Vagina (tissue), 2 donors: ENCODE measurements around the gene ADAM33. TPM values are rescaled to one million over a fixed set of nuclear protein-coding genes. Genes with fewer than 3 reads are reported as not detected.
A peak's percentile ranks its signal among the peaks of the same experiment; 100 is the strongest.

Source experiments
- DNase-seq, 2 donors: peaks; one replicate each; pipeline ENCODE4 v3.0.0-alpha.2; 2017; ENCODE audit errors: extremely low spot score in 2 of 2
- H3K27ac ChIP-seq: fragments of 200-600 bp; sonication (generic); one replicate; pipeline ENCODE4 v1.5.1; 2019
- H3K27me3 ChIP-seq: fragments of 200-600 bp; sonication (generic); one replicate; pipeline ENCODE4 v1.5.1; 2019
- H3K36me3 ChIP-seq, 2 donors: fragments of 200-600 bp; sonication (generic); one replicate each; pipeline ENCODE4 v1.5.1; 2017 to 2019
- H3K4me1 ChIP-seq: fragments of 200-600 bp; sonication (generic); one replicate; pipeline ENCODE4 v1.5.1; 2019
- H3K4me3 ChIP-seq, 2 donors: fragments of 200-600 bp; sonication (generic); 1 replicate in 1 of 2; 2 replicates in 1 of 2; pipeline ENCODE4 v1.5.1; 2016 to 2019
- H3K9me3 ChIP-seq: fragments of 200-600 bp; sonication (generic); one replicate; pipeline ENCODE4 v1.5.1; 2019
- CTCF ChIP-seq, 3 experiments: fragments of 450-650 bp in 2 of 3; fragments of 200-600 bp in 1 of 3; sonication (generic) in 1 of 3; IDR thresholded peaks; one replicate each; pipeline ENCODE4 v1.5.1; 2017 to 2019; ENCODE audit warnings: antibody characterized with exemption in 3 of 3, mild to moderate bottlenecking in 2 of 3, moderate library complexity in 2 of 3
- POLR2A ChIP-seq, 2 donors: fragments of 450-650 bp; IDR thresholded peaks; one replicate each; pipeline ENCODE4 v1.6.1; 2017; ENCODE audit warnings: antibody characterized with exemption in 2 of 2, mild to moderate bottlenecking in 2 of 2, moderate library complexity in 2 of 2
- POLR2AphosphoS5 ChIP-seq, 2 donors: sonication (generic); formaldehyde crosslinking; IDR thresholded peaks; one replicate each; pipeline ENCODE4 v1.9.0; 2017; ENCODE audit warnings: antibody characterized with exemption in 2 of 2, mild to moderate bottlenecking in 2 of 2, low read depth in 1 of 2; ENCODE audit not compliant: insufficient read depth in 1 of 2
- intact Hi-C: fragments of 100-400 bp; cut with DNase I; formaldehyde crosslinking; loops from one replicate; pipeline ENCODE4 v1.15.1; 2023
- total RNA-seq: library from RNA; depleted of rRNA; stranded (reverse); fragments of >200 nt; gene quantifications from one replicate; pipeline ENCODE4 v1.2.3, GENCODE V29; 2016

The ADAM33 gene
- total RNA-seq, 1 donor from 2014 or later = 119 TPM

- Histone ChIP-seq H3K4me1 (no peaks in the 10 kb centered on the region), H3K36me3 (no peaks in the 10 kb centered on the region), H3K27ac (no peak overlapping the region), H3K4me3 (no peak overlapping the region), H3K9me3 (no peaks in the 10 kb centered on the region), H3K27me3 (no peaks in the 10 kb centered on the region)
- TF ChIP-seq POLR2AphosphoS5 (IDR thresholded peaks at IDR 0.05; ENCODE audit: insufficient read depth in 1 of 2, low read depth in 1 of 2) (no peak), CTCF (IDR thresholded peaks at IDR 0.05) (no peak), POLR2A (IDR thresholded peaks at IDR 0.05) (no peak)
- no peak for DNase-seq
- intact Hi-C loops = no loop called here
Observed at GRCh38 chr20:3704087-3704486, 22.3 kb upstream of the ADAM33 start.

- intact Hi-C loops = no loop called here
- H3K4me1 ChIP-seq = no peaks in the 10 kb centered on the region
Observed at GRCh38 chr20:3702611-3703391, 21.0 kb upstream of the ADAM33 start.

GRCh38 chr20:3701061-3701998 is 19.5 kb upstream of the ADAM33 start:
- no peak overlapping the region for H3K4me3 ChIP-seq

More at GRCh38 chr20:3702611-3703391, 21.0 kb upstream of the ADAM33 start:
- H3K27me3 ChIP-seq = no peaks in the 10 kb centered on the region
- TF ChIP-seq CTCF (IDR thresholded peaks at IDR 0.05) (no peak), POLR2AphosphoS5 (IDR thresholded peaks at IDR 0.05; ENCODE audit: insufficient read depth in 1 of 2, low read depth in 1 of 2) (no peak), POLR2A (IDR thresholded peaks at IDR 0.05) (no peak)
- H3K27ac ChIP-seq = no peak overlapping the region
- DNase-seq = no peak
- H3K9me3 ChIP-seq = no peaks in the 10 kb centered on the region
- H3K4me3 ChIP-seq = no peak overlapping the region
- H3K36me3 ChIP-seq = no peaks in the 10 kb centered on the region

DNA sequence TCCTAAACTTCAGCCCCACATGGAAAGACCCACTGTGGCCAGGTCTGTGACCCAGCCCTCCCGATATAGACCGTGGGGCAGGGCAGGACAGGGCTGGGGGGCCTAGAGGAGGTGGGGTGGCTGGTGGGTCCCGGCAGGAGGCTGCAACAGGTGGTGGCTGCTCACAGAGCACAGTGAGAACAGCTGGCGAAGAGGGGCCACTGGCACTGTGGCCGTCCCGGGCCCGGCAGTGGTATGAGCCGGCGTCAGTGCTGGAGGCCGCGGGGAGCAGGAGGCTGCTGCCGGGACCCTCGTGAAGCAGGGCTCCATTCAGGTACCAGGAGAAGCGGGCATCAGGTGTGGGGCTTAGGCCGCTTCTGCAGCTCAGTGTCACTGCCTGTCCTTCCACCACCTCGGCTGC is 17.2 kb upstream of the ADAM33 start:
- no peaks in the 10 kb centered on the region for H3K9me3 ChIP-seq
- intact Hi-C loops = no loop called here
- TF ChIP-seq POLR2A (IDR thresholded peaks at IDR 0.05) (no peak), POLR2AphosphoS5 (IDR thresholded peaks at IDR 0.05; ENCODE audit: insufficient read depth in 1 of 2, low read depth in 1 of 2) (no peak), CTCF (IDR thresholded peaks at IDR 0.05) (no peak)
- DNase-seq = no peak
- H3K4me1 ChIP-seq = no peaks in the 10 kb centered on the region
- H3K27me3 ChIP-seq = no peaks in the 10 kb centered on the region
- no peak overlapping the region for H3K4me3 ChIP-seq
- H3K27ac ChIP-seq = no peak overlapping the region
- no peaks in the 10 kb centered on the region for H3K36me3 ChIP-seq

More at GRCh38 chr20:3701061-3701998, 19.5 kb upstream of the ADAM33 start:
- H3K9me3 ChIP-seq = no peaks in the 10 kb centered on the region
- no peak for TF ChIP-seq POLR2AphosphoS5 (IDR thresholded peaks at IDR 0.05; ENCODE audit: insufficient read depth in 1 of 2, low read depth in 1 of 2)
- no peak for TF ChIP-seq POLR2A (IDR thresholded peaks at IDR 0.05)
- TF ChIP-seq CTCF (IDR thresholded peaks at IDR 0.05) = no peak
- H3K27ac ChIP-seq = no peak overlapping the region
- H3K36me3 ChIP-seq = no peaks in the 10 kb centered on the region
- DNase-seq = peak in 1 of 2 donors; percentile 84
- H3K27me3 ChIP-seq = no peaks in the 10 kb centered on the region
- H3K4me1 ChIP-seq = no peaks in the 10 kb centered on the region
- intact Hi-C loops = no loop called here
